Fibroblast of lung (primary cell): Measurements from ENCODE around the gene TMEM270. TPM values are rescaled to one million over a fixed set of nuclear protein-coding genes. Genes with fewer than 3 reads are reported as not detected.
A peak's percentile ranks its signal among the peaks of the same experiment; 100 is the strongest.

Source experiments
- DNase-seq, 2 donors: peaks; one replicate each; pipeline versions ENCODE4 v3.0.0 to v3.0.0-alpha.2; 2010; ENCODE audit warnings: low read depth in 2 of 2
- H2AFZ ChIP-seq: 2 replicates; pipeline ENCODE4 v1.5.1; 2012; ENCODE audit warnings: low read length, control low read depth, inconsistent platforms
- H3K27ac ChIP-seq: 2 replicates; pipeline ENCODE4 v1.5.1; 2011; ENCODE audit warnings: low read length, control low read depth; ENCODE audit not compliant: insufficient read depth
- H3K27me3 ChIP-seq: 2 replicates; pipeline ENCODE4 v1.5.1; 2011; ENCODE audit warnings: mild to moderate bottlenecking, low read length; ENCODE audit not compliant: control insufficient read depth, insufficient read depth
- H3K36me3 ChIP-seq: 2 replicates; pipeline ENCODE4 v1.5.1; 2011; ENCODE audit warnings: low read length; ENCODE audit not compliant: control insufficient read depth, insufficient read depth
- H3K4me1 ChIP-seq: 2 replicates; pipeline ENCODE4 v1.5.1; 2011; ENCODE audit warnings: low read length; ENCODE audit not compliant: control insufficient read depth, insufficient read depth; ENCODE audit errors: extremely low read depth
- H3K4me2 ChIP-seq: 2 replicates; pipeline ENCODE4 v1.5.1; 2011; ENCODE audit warnings: low read length, control low read depth; ENCODE audit not compliant: insufficient read depth; ENCODE audit errors: extremely low read depth
- H3K4me3 ChIP-seq, 4 experiments: fragments of 200-600 bp in 1 of 4; sonication (generic) in 1 of 4; replicated peaks in 1 of 4; 2 replicates each; pipeline ENCODE4 v1.5.1; 2011 to 2016; ENCODE audit warnings: low read length in 4 of 4, low read depth in 3 of 4, mild to moderate bottlenecking in 3 of 4, control low read depth in 2 of 4, inconsistent platforms in 1 of 4, mixed read lengths in 1 of 4; ENCODE audit not compliant: insufficient read depth in 1 of 4; ENCODE audit errors: control extremely low read depth in 1 of 4
- H3K79me2 ChIP-seq: 2 replicates; pipeline ENCODE4 v1.5.1; 2012; ENCODE audit warnings: mild to moderate bottlenecking, low read length, inconsistent platforms; ENCODE audit not compliant: control insufficient read depth, insufficient read depth
- H3K9ac ChIP-seq: 2 replicates; pipeline ENCODE4 v1.5.1; 2011; ENCODE audit warnings: mild to moderate bottlenecking, low read length, control low read depth; ENCODE audit not compliant: insufficient read depth
- H3K9me3 ChIP-seq: 2 replicates; pipeline ENCODE4 v1.5.1; 2012; ENCODE audit warnings: low read depth, low read length; ENCODE audit not compliant: control insufficient read depth, insufficient read depth
- H4K20me1 ChIP-seq: 2 replicates; pipeline ENCODE4 v1.5.1; 2011; ENCODE audit warnings: low read length; ENCODE audit not compliant: control insufficient read depth, insufficient read depth; ENCODE audit errors: extremely low read depth
- EZH2 ChIP-seq: IDR thresholded peaks from 2 replicates; pipeline ENCODE4 v1.5.1; 2012; ENCODE audit warnings: low read length, control low read depth, mild to moderate bottlenecking; ENCODE audit errors: missing control alignments
- polyA plus RNA-seq, 2 donors: library from polyadenylated mRNA; depleted of rRNA in 1 of 2; stranded (reverse) in 1 of 2; unstranded in 1 of 2; fragments of >200 nt; gene quantifications; 2 replicates each; pipeline ENCODE4 v1.2.1, GENCODE V29; 2011 to 2012; ENCODE audit warnings: missing spikeins in 1 of 2
- total RNA-seq: library from RNA; depleted of rRNA; stranded (reverse); fragments of >200 nt; gene quantifications from 2 replicates; pipeline ENCODE4 v1.2.1, GENCODE V29; 2014
- TF ChIP-seq, protein P1 (sequence below), 2 donors: IDR thresholded peaks in 1 of 2; conservative IDR thresholded peaks in 1 of 2; 1 replicate in 1 of 2; 2 replicates in 1 of 2; pipeline ENCODE4 v1.5.1; 2011 to 2012; ENCODE audit warnings: low read length in 2 of 2, control low read depth in 1 of 2, inconsistent platforms in 1 of 2, low read depth in 1 of 2, mild to moderate bottlenecking in 1 of 2

Gene TMEM270
- total and polyA plus RNA-seq, 2 donors (not counting 1 experiment from before 2014, with no cell fraction given) = not detected

DNA sequence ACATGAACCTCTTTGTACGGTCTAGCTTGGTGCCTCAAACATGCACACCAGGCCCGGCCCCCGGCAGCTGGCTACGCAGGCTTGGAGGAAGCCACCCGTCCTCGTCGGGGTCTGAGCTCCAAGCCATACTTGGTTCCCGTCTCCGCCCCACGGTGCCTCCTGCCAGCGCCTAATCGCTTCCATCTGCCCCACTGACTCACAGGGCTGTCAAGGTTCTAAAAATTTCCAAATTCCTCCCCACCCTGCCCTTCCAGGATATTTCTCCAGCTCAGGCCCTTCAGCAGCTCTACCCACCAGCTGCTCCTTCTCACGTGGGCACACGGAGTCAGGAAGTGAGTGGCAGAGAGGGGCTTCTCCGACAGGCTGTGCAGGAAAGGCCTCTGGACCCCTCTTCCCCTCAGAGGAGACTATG lies 38.8 kb downstream of the TMEM270 start:
- Histone ChIP-seq H3K4me2 (no peak overlapping the region), H2AFZ (peak overlapping the region; percentile 33), H3K4me1 (peaks cover 27% of the 10 kb centered on the region), H3K4me3 (no peak overlapping the region), H3K9me3 (no peaks in the 10 kb centered on the region), H3K27me3 (no peaks in the 10 kb centered on the region), H3K79me2 (no peaks in the 10 kb centered on the region), H3K27ac (peak overlapping the region; percentile 91), H3K36me3 (no peaks in the 10 kb centered on the region), H4K20me1 (no peaks in the 10 kb centered on the region), H3K9ac (peak overlapping the region; percentile 58)
- DNase-seq = peak; percentile 84 to 87
- TF ChIP-seq EZH2 = no peak
- TF ChIP-seq, protein P1, sequence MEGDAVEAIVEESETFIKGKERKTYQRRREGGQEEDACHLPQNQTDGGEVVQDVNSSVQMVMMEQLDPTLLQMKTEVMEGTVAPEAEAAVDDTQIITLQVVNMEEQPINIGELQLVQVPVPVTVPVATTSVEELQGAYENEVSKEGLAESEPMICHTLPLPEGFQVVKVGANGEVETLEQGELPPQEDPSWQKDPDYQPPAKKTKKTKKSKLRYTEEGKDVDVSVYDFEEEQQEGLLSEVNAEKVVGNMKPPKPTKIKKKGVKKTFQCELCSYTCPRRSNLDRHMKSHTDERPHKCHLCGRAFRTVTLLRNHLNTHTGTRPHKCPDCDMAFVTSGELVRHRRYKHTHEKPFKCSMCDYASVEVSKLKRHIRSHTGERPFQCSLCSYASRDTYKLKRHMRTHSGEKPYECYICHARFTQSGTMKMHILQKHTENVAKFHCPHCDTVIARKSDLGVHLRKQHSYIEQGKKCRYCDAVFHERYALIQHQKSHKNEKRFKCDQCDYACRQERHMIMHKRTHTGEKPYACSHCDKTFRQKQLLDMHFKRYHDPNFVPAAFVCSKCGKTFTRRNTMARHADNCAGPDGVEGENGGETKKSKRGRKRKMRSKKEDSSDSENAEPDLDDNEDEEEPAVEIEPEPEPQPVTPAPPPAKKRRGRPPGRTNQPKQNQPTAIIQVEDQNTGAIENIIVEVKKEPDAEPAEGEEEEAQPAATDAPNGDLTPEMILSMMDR (conservative IDR thresholded peaks at IDR 0.05 in 1 of 2, IDR thresholded peaks at IDR 0.05 in 1 of 2; ENCODE audit: low read depth in 1 of 2, low read length in 2 of 2) = no peak

DNA sequence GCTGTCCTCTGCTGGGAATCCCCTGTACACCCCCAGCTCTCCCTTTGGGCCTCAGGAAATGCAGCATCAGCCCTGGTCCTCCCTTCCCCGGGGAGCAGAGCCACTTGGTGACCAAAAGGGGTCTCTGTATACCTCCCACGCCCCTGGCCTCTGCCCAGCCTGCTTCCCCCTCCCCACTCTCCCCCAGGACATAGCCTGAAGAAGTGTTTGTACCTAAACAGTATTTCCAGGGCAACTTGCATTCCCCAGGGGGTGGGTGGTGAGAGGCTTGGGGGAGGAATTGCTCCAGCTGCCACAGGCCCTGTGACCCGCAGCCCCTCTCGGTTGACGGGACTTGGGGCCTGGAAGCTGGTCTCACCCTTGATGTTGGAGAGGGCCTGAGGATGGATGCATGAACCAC lies 39.3 kb downstream of the TMEM270 start:
- H4K20me1 ChIP-seq = no peaks in the 10 kb centered on the region
- H3K9me3 ChIP-seq = no peaks in the 10 kb centered on the region
- no peaks in the 10 kb centered on the region for H3K79me2 ChIP-seq
- peak in 1 of 2 donors; percentile 17 for DNase-seq
- no peaks in the 10 kb centered on the region for H3K36me3 ChIP-seq
- H3K9ac ChIP-seq = peak overlapping the region; percentile 58
- H3K27ac ChIP-seq = peak overlapping the region; percentile 91
- TF ChIP-seq EZH2 = no peak
- TF ChIP-seq, protein P1 (conservative IDR thresholded peaks at IDR 0.05 in 1 of 2, IDR thresholded peaks at IDR 0.05 in 1 of 2; ENCODE audit: low read depth in 1 of 2, low read length in 2 of 2) = no peak
- H3K4me2 ChIP-seq = no peak overlapping the region
- no peak overlapping the region for H2AFZ ChIP-seq
- no peak overlapping the region for H3K4me3 ChIP-seq
- no peaks in the 10 kb centered on the region for H3K27me3 ChIP-seq
- peaks cover 26% of the 10 kb centered on the region for H3K4me1 ChIP-seq

DNA sequence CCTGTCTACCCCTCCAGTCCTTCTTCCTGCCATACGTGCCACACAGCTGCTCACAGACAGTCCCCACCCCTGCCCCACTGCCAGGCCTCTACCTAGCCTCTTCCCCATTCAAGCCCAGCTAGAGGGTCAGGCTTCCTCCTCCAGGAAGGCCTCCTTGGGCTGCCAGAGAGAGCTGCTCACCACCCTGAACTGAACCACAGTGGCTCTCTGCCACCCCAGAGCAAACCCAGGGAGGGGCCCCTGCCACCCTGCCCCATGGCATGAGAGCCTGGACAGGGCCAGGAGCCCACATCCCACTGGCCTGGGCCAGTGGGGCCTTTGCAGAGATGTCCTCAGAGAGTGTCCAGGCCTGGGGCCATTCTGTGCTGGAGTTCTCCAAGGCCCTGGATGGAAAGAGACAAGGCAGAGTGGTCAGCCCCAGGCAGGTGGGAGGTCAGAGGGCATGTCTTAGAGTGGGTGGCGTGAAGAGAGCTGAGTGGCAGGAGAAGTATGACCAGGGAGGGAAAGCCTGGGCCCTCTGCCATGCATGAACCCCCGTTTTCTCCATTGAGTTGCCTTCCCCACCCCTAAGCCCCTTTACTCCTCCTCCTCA lies 40.4 kb downstream of the TMEM270 start:
- no peak overlapping the region for H3K27ac ChIP-seq
- H3K27me3 ChIP-seq = no peaks in the 10 kb centered on the region
- H4K20me1 ChIP-seq = no peaks in the 10 kb centered on the region
- DNase-seq = no peak
- no peak overlapping the region for H3K4me3 ChIP-seq
- H3K36me3 ChIP-seq = no peaks in the 10 kb centered on the region
- no peak for TF ChIP-seq EZH2
- TF ChIP-seq, protein P1 (conservative IDR thresholded peaks at IDR 0.05 in 1 of 2, IDR thresholded peaks at IDR 0.05 in 1 of 2; ENCODE audit: low read depth in 1 of 2, low read length in 2 of 2) = no peak
- H3K4me2 ChIP-seq = no peak overlapping the region
- no peaks in the 10 kb centered on the region for H3K79me2 ChIP-seq
- no peaks in the 10 kb centered on the region for H3K9me3 ChIP-seq
- H3K9ac ChIP-seq = no peak overlapping the region
- no peak overlapping the region for H2AFZ ChIP-seq
- H3K4me1 ChIP-seq = peaks cover 24% of the 10 kb centered on the region
